SK-N-MC (cell line): ENCODE data around the gene CNRIP1.

Experiments used
- EZH2 ChIP-seq: fragments of 200-600 bp; sonication (generic); IDR thresholded peaks from one replicate; pipeline ENCODE4 v1.6.1; 2017; ENCODE audit warnings: antibody characterized with exemption
- POLR2AphosphoS5 ChIP-seq: IDR thresholded peaks from 2 replicates; pipeline ENCODE4 v1.6.1; 2012; ENCODE audit warnings: mild to moderate bottlenecking, low read depth, low read length, borderline replicate concordance

GRCh38 chr2:68294913-68295312 is 24.8 kb downstream of the CNRIP1 start:
- TF ChIP-seq POLR2AphosphoS5, result no peak
- TF ChIP-seq EZH2, result no peak
